Endodermal cell (in vitro differentiated cells): ENCODE results near the gene TVP23A. TPM values are rescaled to one million over a fixed set of nuclear protein-coding genes. Genes with fewer than 3 reads are reported as not detected.

Source experiments
- DNase-seq: peaks from one replicate; pipeline ENCODE4 v3.0.0-alpha.2; 2017
- H3K27ac ChIP-seq: 2 replicates; pipeline ENCODE4 v1.5.1; 2013; ENCODE audit warnings: mild to moderate bottlenecking, low read depth, low read length, moderate library complexity
- H3K27me3 ChIP-seq: 2 replicates; pipeline ENCODE4 v1.6.1; 2013; ENCODE audit warnings: mild to moderate bottlenecking, low read length, moderate library complexity; ENCODE audit not compliant: insufficient read depth, control insufficient read depth, poor library complexity, severe bottlenecking
- H3K36me3 ChIP-seq: 2 replicates; pipeline ENCODE4 v1.7.0; 2013; ENCODE audit warnings: mild to moderate bottlenecking, low read length, moderate library complexity; ENCODE audit not compliant: control insufficient read depth, insufficient read depth
- H3K4me1 ChIP-seq: one replicate; pipeline ENCODE4 v1.7.0; 2013; ENCODE audit warnings: low read length; ENCODE audit not compliant: control insufficient read depth, insufficient read depth
- H3K4me3 ChIP-seq: 2 replicates; pipeline ENCODE4 v1.5.1; 2013; ENCODE audit warnings: mild to moderate bottlenecking, low read length, moderate library complexity
- H3K9ac ChIP-seq: 2 replicates; pipeline ENCODE4 v1.6.1; 2013; ENCODE audit warnings: mild to moderate bottlenecking, low read length, moderate library complexity; ENCODE audit not compliant: poor library complexity, severe bottlenecking; ENCODE audit errors: extremely low read depth
- H3K9me3 ChIP-seq: 2 replicates; pipeline ENCODE4 v1.6.1; 2013; ENCODE audit warnings: mild to moderate bottlenecking, low read length, moderate library complexity; ENCODE audit not compliant: control insufficient read depth
- H3K27ac Mint-ChIP-seq: 2 replicates; pipeline ENCODE4 v1.8.0; 2020; ENCODE audit warnings: mixed read lengths
- H3K27me3 Mint-ChIP-seq: 2 replicates; pipeline ENCODE4 v1.8.0; 2021; ENCODE audit warnings: mild to moderate bottlenecking, mixed read lengths; ENCODE audit not compliant: insufficient read depth
- H3K36me3 Mint-ChIP-seq: 2 replicates; pipeline ENCODE4 v1.8.0; 2020; ENCODE audit warnings: low read depth, mixed read lengths
- H3K4me1 Mint-ChIP-seq: 2 replicates; pipeline ENCODE4 v1.8.0; 2020; ENCODE audit warnings: mixed read lengths
- H3K4me3 Mint-ChIP-seq: 2 replicates; pipeline ENCODE4 v1.8.0; 2020; ENCODE audit warnings: mild to moderate bottlenecking, moderate library complexity, mixed read lengths
- H3K9me3 Mint-ChIP-seq: 2 replicates; pipeline ENCODE4 v1.8.0; 2020; ENCODE audit warnings: mild to moderate bottlenecking, mixed read lengths
- CTCF ChIP-seq: fragments of 200-600 bp; sonication (generic); conservative IDR thresholded peaks from 2 replicates; pipeline ENCODE4 v1.5.0; 2021; ENCODE audit warnings: antibody characterized with exemption, mild to moderate bottlenecking
- WGBS, 2 experiments: methylation state at CpG; one replicate each; pipeline versions ENCODE4 v1.1.5 to v1.1.7; 2013; ENCODE audit warnings: missing lambda C conversion rate in 2 of 2, mixed read lengths in 1 of 2; ENCODE audit not compliant: insufficient coverage in 1 of 2, insufficient read length in 1 of 2; 5-methylcytosine and 5-hydroxymethylcytosine counted together
- total RNA-seq, 2 donors: library from RNA; stranded (reverse); fragmentation: NEBNext Ultra II Directional in 1 of 2; extraction: Animal tissue kit (Norgen Biotek cat#: 25700) in 1 of 2; gene quantifications; 2 replicates in 1 of 2; 3 replicates in 1 of 2; pipeline ENCODE4 v1.2.1, GENCODE V29; 2021

Gene TVP23A
- total RNA-seq, 2 donors from 2014 or later = 7.6 to 13.6 TPM

- Mint-ChIP-seq H3K9me3 (peaks cover 4% of the 10 kb centered on the region), H3K27me3 (no peaks in the 10 kb centered on the region), H3K4me1 (peaks cover 2% of the 10 kb centered on the region), H3K4me3 (no peak overlapping the region), H3K27ac (no peak overlapping the region), H3K36me3 (no peaks in the 10 kb centered on the region)
- Histone ChIP-seq H3K27ac (no peak overlapping the region), H3K4me1 (no peaks in the 10 kb centered on the region), H3K27me3 (no peaks in the 10 kb centered on the region), H3K36me3 (no peaks in the 10 kb centered on the region), H3K9ac (no peak overlapping the region), H3K9me3 (no peaks in the 10 kb centered on the region), H3K4me3 (no peak overlapping the region)
- no peak for TF ChIP-seq CTCF
- no peak for DNase-seq
- WGBS, 2 experiments = 94 to 96% methylated on average over 7 of the region's 7 CpGs
Measured at GRCh38 chr16:10731790-10732189, 86.8 kb downstream of the TVP23A start.

- Histone ChIP-seq H3K9ac (no peak overlapping the region), H3K4me3 (no peak overlapping the region), H3K36me3 (no peaks in the 10 kb centered on the region), H3K27me3 (no peaks in the 10 kb centered on the region), H3K27ac (no peak overlapping the region), H3K4me1 (no peaks in the 10 kb centered on the region), H3K9me3 (no peaks in the 10 kb centered on the region)
- 81 to 86% methylated on average over 13 to 19 of the region's 19 CpGs for WGBS, 2 experiments
- H3K36me3 Mint-ChIP-seq = no peaks in the 10 kb centered on the region
- no peak overlapping the region for H3K27ac Mint-ChIP-seq
- H3K9me3 Mint-ChIP-seq = peaks cover 4% of the 10 kb centered on the region
- H3K4me1 Mint-ChIP-seq = peaks cover 2% of the 10 kb centered on the region
- DNase-seq = no peak
- no peaks in the 10 kb centered on the region for H3K27me3 Mint-ChIP-seq
- H3K4me3 Mint-ChIP-seq = no peak overlapping the region
- no peak for TF ChIP-seq CTCF
Measured at GRCh38 chr16:10729104-10730048, 89.2 kb downstream of the TVP23A start.

GRCh38 chr16:10728003-10728887 lies 90.3 kb downstream of the TVP23A start:
- DNase-seq = no peak
- Mint-ChIP-seq H3K4me1 (peaks cover 2% of the 10 kb centered on the region), H3K27ac (no peak overlapping the region), H3K9me3 (peaks cover 2% of the 10 kb centered on the region), H3K36me3 (no peaks in the 10 kb centered on the region), H3K4me3 (no peak overlapping the region), H3K27me3 (no peaks in the 10 kb centered on the region)
- no peaks in the 10 kb centered on the region for H3K36me3 ChIP-seq
- no peak overlapping the region for H3K27ac ChIP-seq
- no peaks in the 10 kb centered on the region for H3K9me3 ChIP-seq
- H3K4me3 ChIP-seq = no peak overlapping the region
- no peak overlapping the region for H3K9ac ChIP-seq
- whole genome bisulfite sequencing, 2 experiments = 86 to 88% methylated on average over 15 to 16 of the region's 16 CpGs
- no peaks in the 10 kb centered on the region for H3K4me1 ChIP-seq
- TF ChIP-seq CTCF = no peak
- no peaks in the 10 kb centered on the region for H3K27me3 ChIP-seq

Other genes starting within 250 kb of the TVP23A start
- 10 to 100 TPM; 19.0 to 20.7 TPM for gene EMP2, start 238.2 kb downstream of the TVP23A start, total RNA-seq
- under 1 TPM in 1 of 2 donors, not detected in 1; 0.31 TPM for gene TEKT5, start 123.9 kb downstream of the TVP23A start, total RNA-seq
- 10 to 100 TPM; 22.4 to 26.3 TPM for gene NUBP1, start 75.0 kb downstream of the TVP23A start, total RNA-seq
- under 1 TPM in 1 of 2 donors, not detected in 1; 0.26 TPM for gene CIITA, start 58.4 kb upstream of the TVP23A start, total RNA-seq
- gene DEXI, start 123.7 kb upstream of the TVP23A start, total RNA-seq = 10 to 100 TPM; 31.5 to 32.0 TPM
- gene CLEC16A, start 125.8 kb upstream of the TVP23A start, total RNA-seq = 10 to 100 TPM; 19.5 to 28.3 TPM